ENCODE results near the gene MYO9B.

MYO9B gene

GRCh38 chr19:17192751-17193150, 117.2 kb downstream of the MYO9B start:
- ATAC-seq (ENCODE audit: insufficient read depth, low read depth) (no peak), DNase-seq (no peak)
- H3K36me3 ChIP-seq (ENCODE audit: insufficient read depth, low read length), result peaks cover 78% of the 10 kb centered on the region
- H3K27ac ChIP-seq (ENCODE audit: low read length), result no peak overlapping the region
- no peaks in the 10 kb centered on the region for H3K79me2 ChIP-seq (ENCODE audit: insufficient read depth, low read length)
- H3K9me3 ChIP-seq (ENCODE audit: insufficient read depth, low read length, severe bottlenecking), result no peaks in the 10 kb centered on the region
- no peak overlapping the region for H3K9ac ChIP-seq (ENCODE audit: low read depth, low read length)
- no peaks in the 10 kb centered on the region for H4K20me1 ChIP-seq (ENCODE audit: insufficient read depth, low read length)
- no peak overlapping the region for H2AFZ ChIP-seq (ENCODE audit: low read depth, low read length)
- TF ChIP-seq EZH2 (IDR thresholded peaks at IDR 0.05; ENCODE audit: borderline replicate concordance, low read depth, low read length, severe bottlenecking) (no peak), CTCF (IDR thresholded peaks at IDR 0.05; ENCODE audit: borderline replicate concordance, extremely low read depth, low read length, poor library complexity, severe bottlenecking) (no peak)
- no peaks in the 10 kb centered on the region for H3K27me3 ChIP-seq (ENCODE audit: insufficient read depth, low read length, poor library complexity)
- no peak overlapping the region for H3K4me3 ChIP-seq (ENCODE audit: low read depth in 1 of 2, low read length in 2 of 2)
- no peak overlapping the region for H3K4me2 ChIP-seq (ENCODE audit: insufficient read depth, low read length)
- no peaks in the 10 kb centered on the region for H3K4me1 ChIP-seq (ENCODE audit: insufficient read depth, low read length)

GRCh38 chr19:17194608-17195007, 119.0 kb downstream of the MYO9B start:
- H3K79me2 ChIP-seq (ENCODE audit: insufficient read depth, low read length), result no peaks in the 10 kb centered on the region
- no peaks in the 10 kb centered on the region for H3K27me3 ChIP-seq (ENCODE audit: insufficient read depth, low read length, poor library complexity)
- TF ChIP-seq EZH2 (IDR thresholded peaks at IDR 0.05; ENCODE audit: borderline replicate concordance, low read depth, low read length, severe bottlenecking), result no peak
- TF ChIP-seq CTCF (IDR thresholded peaks at IDR 0.05; ENCODE audit: borderline replicate concordance, extremely low read depth, low read length, poor library complexity, severe bottlenecking), result no peak
- no peak overlapping the region for H2AFZ ChIP-seq (ENCODE audit: low read depth, low read length)
- no peak overlapping the region for H3K27ac ChIP-seq (ENCODE audit: low read length)
- H3K4me1 ChIP-seq (ENCODE audit: insufficient read depth, low read length), result no peaks in the 10 kb centered on the region
- ATAC-seq (ENCODE audit: insufficient read depth, low read depth) (no peak), DNase-seq (no peak)
- H3K9me3 ChIP-seq (ENCODE audit: insufficient read depth, low read length, severe bottlenecking), result no peaks in the 10 kb centered on the region
- peaks cover 76% of the 10 kb centered on the region for H3K36me3 ChIP-seq (ENCODE audit: insufficient read depth, low read length)
- H3K9ac ChIP-seq (ENCODE audit: low read depth, low read length), result no peak overlapping the region
- H3K4me2 ChIP-seq (ENCODE audit: insufficient read depth, low read length), result no peak overlapping the region
- no peak overlapping the region for H3K4me3 ChIP-seq (ENCODE audit: low read depth in 1 of 2, low read length in 2 of 2)
- H4K20me1 ChIP-seq (ENCODE audit: insufficient read depth, low read length), result no peaks in the 10 kb centered on the region

- Histone ChIP-seq H3K27ac (ENCODE audit: low read length) (no peak overlapping the region), H3K27me3 (ENCODE audit: insufficient read depth, low read length, poor library complexity) (no peaks in the 10 kb centered on the region), H3K9me3 (ENCODE audit: insufficient read depth, low read length, severe bottlenecking) (no peaks in the 10 kb centered on the region), H3K9ac (ENCODE audit: low read depth, low read length) (no peak overlapping the region), H3K79me2 (ENCODE audit: insufficient read depth, low read length) (no peaks in the 10 kb centered on the region), H3K4me3 (ENCODE audit: low read depth in 1 of 2, low read length in 2 of 2) (no peak overlapping the region), H4K20me1 (ENCODE audit: insufficient read depth, low read length) (no peaks in the 10 kb centered on the region), H3K4me1 (ENCODE audit: insufficient read depth, low read length) (no peaks in the 10 kb centered on the region), H3K36me3 (ENCODE audit: insufficient read depth, low read length) (peaks cover 76% of the 10 kb centered on the region), H2AFZ (ENCODE audit: low read depth, low read length) (no peak overlapping the region), H3K4me2 (ENCODE audit: insufficient read depth, low read length) (no peak overlapping the region)
- no peak for ATAC-seq (ENCODE audit: insufficient read depth, low read depth)
- DNase-seq, result no peak
- no peak for TF ChIP-seq CTCF (IDR thresholded peaks at IDR 0.05; ENCODE audit: borderline replicate concordance, extremely low read depth, low read length, poor library complexity, severe bottlenecking)
- TF ChIP-seq EZH2 (IDR thresholded peaks at IDR 0.05; ENCODE audit: borderline replicate concordance, low read depth, low read length, severe bottlenecking), result no peak
Measured at GRCh38 chr19:17195106-17195505, 119.5 kb downstream of the MYO9B start.

GRCh38 chr19:17196610-17197009, 121.0 kb downstream of the MYO9B start:
- Histone ChIP-seq H3K36me3 (ENCODE audit: insufficient read depth, low read length) (peaks cover 78% of the 10 kb centered on the region), H3K9me3 (ENCODE audit: insufficient read depth, low read length, severe bottlenecking) (no peaks in the 10 kb centered on the region)

More at GRCh38 chr19:17196610-17197009, 121.0 kb downstream of the MYO9B start:
- H3K9ac ChIP-seq (ENCODE audit: low read depth, low read length), result no peak overlapping the region
- no peaks in the 10 kb centered on the region for H3K27me3 ChIP-seq (ENCODE audit: insufficient read depth, low read length, poor library complexity)
- no peak for DNase-seq
- H3K4me1 ChIP-seq (ENCODE audit: insufficient read depth, low read length), result no peaks in the 10 kb centered on the region
- ATAC-seq (ENCODE audit: insufficient read depth, low read depth), result no peak
- no peak overlapping the region for H2AFZ ChIP-seq (ENCODE audit: low read depth, low read length)
- no peaks in the 10 kb centered on the region for H3K79me2 ChIP-seq (ENCODE audit: insufficient read depth, low read length)
- no peaks in the 10 kb centered on the region for H4K20me1 ChIP-seq (ENCODE audit: insufficient read depth, low read length)
- H3K4me2 ChIP-seq (ENCODE audit: insufficient read depth, low read length), result no peak overlapping the region
- H3K27ac ChIP-seq (ENCODE audit: low read length), result no peak overlapping the region
- TF ChIP-seq EZH2 (IDR thresholded peaks at IDR 0.05; ENCODE audit: borderline replicate concordance, low read depth, low read length, severe bottlenecking) (no peak), CTCF (IDR thresholded peaks at IDR 0.05; ENCODE audit: borderline replicate concordance, extremely low read depth, low read length, poor library complexity, severe bottlenecking) (no peak)
- H3K4me3 ChIP-seq (ENCODE audit: low read depth in 1 of 2, low read length in 2 of 2), result no peak overlapping the region

All from DND-41 (cell line).